ENCODE measurements around the gene IFT81. TPM values are rescaled to one million over a fixed set of nuclear protein-coding genes. Genes with fewer than 3 reads are reported as not detected.
"Not testable (repeated sequence)": the region's sequence is repeated elsewhere in the genome, so short reads cannot be mapped to it uniquely, and the experiment has no call there.

IFT81 gene
- total RNA-seq, 1 donor from 2014 or later, result 12.2 TPM

GRCh38 chr12:110252716-110253115, 128.6 kb downstream of the IFT81 start:
- Histone ChIP-seq H3K27ac (replicated peaks) (peak overlapping the region; percentile 94), H3K4me1 (peaks cover 78% of the 10 kb centered on the region), H3K9me3 (replicated peaks) (no peaks in the 10 kb centered on the region), H3K27me3 (ENCODE audit: low read depth) (no peaks in the 10 kb centered on the region), H3K4me3 (peak overlapping the region; percentile 34), H3K36me3 (no peaks in the 10 kb centered on the region)
- no peak for TF ChIP-seq CTCF (IDR thresholded peaks at IDR 0.05; ENCODE audit: borderline replicate concordance)
- intact Hi-C loops (cut with micrococcal nuclease), result no loop called here
- DNase-seq, result peak; percentile 83

GRCh38 chr12:110253176-110253575, 129.0 kb downstream of the IFT81 start:
- TF ChIP-seq CTCF (IDR thresholded peaks at IDR 0.05; ENCODE audit: borderline replicate concordance), result no peak
- H3K4me3 ChIP-seq, result peak overlapping the region; percentile 34
- peaks cover 76% of the 10 kb centered on the region for H3K4me1 ChIP-seq
- peak overlapping the region; percentile 94 for H3K27ac ChIP-seq (replicated peaks)
- no peaks in the 10 kb centered on the region for H3K36me3 ChIP-seq
- H3K27me3 ChIP-seq (ENCODE audit: low read depth), result no peaks in the 10 kb centered on the region
- DNase-seq, result peak; percentile 82
- no peaks in the 10 kb centered on the region for H3K9me3 ChIP-seq (replicated peaks)
- intact Hi-C loops (cut with micrococcal nuclease), result no loop called here

GRCh38 chr12:110254971-110255540, 130.9 kb downstream of the IFT81 start:
- Histone ChIP-seq H3K27me3 (ENCODE audit: low read depth) (no peaks in the 10 kb centered on the region), H3K27ac (replicated peaks) (peak overlapping the region; percentile 94), H3K9me3 (replicated peaks) (no peaks in the 10 kb centered on the region), H3K4me1 (peaks cover 57% of the 10 kb centered on the region), H3K4me3 (no peak overlapping the region), H3K36me3 (no peaks in the 10 kb centered on the region)
- TF ChIP-seq CTCF (IDR thresholded peaks at IDR 0.05; ENCODE audit: borderline replicate concordance), result no peak
- intact Hi-C loops (cut with micrococcal nuclease), result loop anchor here (2.0 kb wide), 1 partner anchor 40 kb away; no protein-coding TSS in a partner anchor
- no peak for DNase-seq

- DNase-seq; H3K36me3 ChIP-seq; H3K27me3 ChIP-seq (ENCODE audit: low read depth); H3K4me3 ChIP-seq; H3K9me3 ChIP-seq (replicated peaks): not testable (repeated sequence)
- intact Hi-C loops (cut with micrococcal nuclease), result loop anchor here (2.0 kb wide), 1 partner anchor 39 kb away; no protein-coding TSS in a partner anchor
- Histone ChIP-seq H3K4me1 (peaks cover 48% of the 10 kb centered on the region), H3K27ac (replicated peaks) (peak overlapping the region; percentile 94)
Observed at GRCh38 chr12:110255890-110256456, 131.8 kb downstream of the IFT81 start.

GRCh38 chr12:110256780-110257431, 132.7 kb downstream of the IFT81 start:
- Histone ChIP-seq H3K27ac (replicated peaks) (peak overlapping the region; percentile 76), H3K4me3 (no peak overlapping the region), H3K36me3 (no peaks in the 10 kb centered on the region), H3K9me3 (replicated peaks) (no peaks in the 10 kb centered on the region), H3K27me3 (ENCODE audit: low read depth) (no peaks in the 10 kb centered on the region), H3K4me1 (peaks cover 42% of the 10 kb centered on the region)
- intact Hi-C loops (cut with micrococcal nuclease), result no loop called here
- no peak for TF ChIP-seq CTCF (IDR thresholded peaks at IDR 0.05; ENCODE audit: borderline replicate concordance)
- peak; percentile 51 for DNase-seq

- H3K27me3 ChIP-seq (ENCODE audit: low read depth), result no peaks in the 10 kb centered on the region
- no peak overlapping the region for H3K4me3 ChIP-seq
- peaks cover 41% of the 10 kb centered on the region for H3K4me1 ChIP-seq
- no peaks in the 10 kb centered on the region for H3K9me3 ChIP-seq (replicated peaks)
- peak overlapping the region; percentile 76 for H3K27ac ChIP-seq (replicated peaks)
- intact Hi-C loops (cut with micrococcal nuclease), result no loop called here
- TF ChIP-seq CTCF (IDR thresholded peaks at IDR 0.05; ENCODE audit: borderline replicate concordance), result no peak
- DNase-seq, result no peak
- no peaks in the 10 kb centered on the region for H3K36me3 ChIP-seq
Observed at GRCh38 chr12:110258466-110258865, 134.3 kb downstream of the IFT81 start.

Measured in left ventricle myocardium inferior (tissue), 1 donor.